GM19463 (cell line): ENCODE measurements around the gene NEGR1.

Source experiments
- ATAC-seq: cut with Tn5 transposase; IDR thresholded peaks from one replicate; pipeline ENCODE4 v1.9.1; 2021; ENCODE audit warnings: mild to moderate bottlenecking, moderate library complexity; ENCODE audit not compliant: unreplicated experiment

NEGR1 gene

GRCh38 chr1:72282271-72283021 is at the start of gene NEGR1:
Gene NEGR1, minus strand, starts transcription at chr1:72282539.
- ATAC-seq = peak; percentile 69

GRCh38 chr1:72326494-72326893 is 44.2 kb upstream of the NEGR1 start:
- ATAC-seq = no peak

- ATAC-seq = no peak
Observed at GRCh38 chr1:72324451-72324850, 42.1 kb upstream of the NEGR1 start.

GRCh38 chr1:72322910-72323309 is 40.6 kb upstream of the NEGR1 start:
- ATAC-seq = peak; percentile 45

GRCh38 chr1:72296501-72296900 is 14.2 kb upstream of the NEGR1 start:
- no peak for ATAC-seq

- ATAC-seq = no peak
Observed at GRCh38 chr1:72288886-72289285, 6.5 kb upstream of the NEGR1 start.

GRCh38 chr1:72286401-72286800 is 4.1 kb upstream of the NEGR1 start:
- no peak for ATAC-seq

- ATAC-seq = no peak
Observed at GRCh38 chr1:72285074-72285425, 2.7 kb upstream of the NEGR1 start.

- peak; percentile 62 for ATAC-seq
Observed at GRCh38 chr1:72284348-72285073, 2.2 kb upstream of the NEGR1 start.

- ATAC-seq = no peak
Observed at GRCh38 chr1:72284084-72284347, 1.7 kb upstream of the NEGR1 start.

GRCh38 chr1:72283307-72284083 is 1.2 kb upstream of the NEGR1 start:
- no peak for ATAC-seq

GRCh38 chr1:72283022-72283306 is 625 bp upstream of the NEGR1 start:
- ATAC-seq = no peak

- no peak for ATAC-seq
Observed at GRCh38 chr1:72281637-72282270, 585 bp downstream of the NEGR1 start.

GRCh38 chr1:72281144-72281543 is 1.2 kb downstream of the NEGR1 start:
- no peak for ATAC-seq

GRCh38 chr1:72280711-72281110 is 1.6 kb downstream of the NEGR1 start:
- ATAC-seq = no peak

GRCh38 chr1:72280131-72280530 is 2.2 kb downstream of the NEGR1 start:
- no peak for ATAC-seq

- ATAC-seq = no peak
Observed at GRCh38 chr1:72278461-72278860, 3.9 kb downstream of the NEGR1 start.

GRCh38 chr1:72271555-72272085 is 10.7 kb downstream of the NEGR1 start:
- ATAC-seq = no peak

- no peak for ATAC-seq
Observed at GRCh38 chr1:72262735-72263134, 19.6 kb downstream of the NEGR1 start.

- ATAC-seq = no peak
Observed at GRCh38 chr1:72253132-72253531, 29.2 kb downstream of the NEGR1 start.

GRCh38 chr1:72241397-72241796 is 40.9 kb downstream of the NEGR1 start:
- ATAC-seq = no peak
